GM12892 (cell line): Measurements from ENCODE around the gene WHAMM.
"Not testable (repeated sequence)": the region's sequence is repeated elsewhere in the genome, so short reads cannot be mapped to it uniquely, and the experiment has no call there.

ENCODE experiments used
- POLR2A ChIP-seq: IDR thresholded peaks from 2 replicates; pipeline ENCODE4 v1.6.1; 2011; ENCODE audit warnings: low read depth, low read length, control low read depth
- TAF1 ChIP-seq: IDR thresholded peaks from 2 replicates; pipeline ENCODE4 v1.6.1; 2011; ENCODE audit warnings: low read depth, mild to moderate bottlenecking, control low read depth, low read length, borderline replicate concordance

- TF ChIP-seq POLR2A, TAF1: not testable (repeated sequence)
Measured at GRCh38 chr15:82821851-82822250, 12.4 kb downstream of the WHAMM start.
